ENCODE results near the gene IHH.

IHH gene

DNA sequence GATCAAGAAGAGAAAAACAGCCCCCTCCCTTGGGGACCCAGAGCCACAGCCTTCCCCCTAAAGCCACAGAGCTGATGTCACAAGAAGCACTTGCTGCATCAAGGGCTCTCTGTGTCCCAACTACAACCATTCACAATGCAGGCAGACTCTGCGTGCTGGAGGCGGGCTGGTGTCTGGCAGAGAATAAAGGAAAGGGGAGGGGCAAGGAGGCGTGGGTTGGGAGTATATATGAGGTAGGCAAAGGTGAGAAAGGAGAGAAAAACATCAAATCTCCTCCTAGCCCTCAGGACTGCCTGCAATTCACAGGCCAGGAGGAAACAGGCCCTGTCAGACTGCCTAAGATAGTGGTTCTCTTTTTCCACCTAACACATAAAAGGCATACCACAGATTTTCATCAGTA, 48.8 kb upstream of the IHH start:
- TF ChIP-seq ZNF837 (tag by site-specific recombination; IDR thresholded peaks at IDR 0.05) (no peak), ZNF544 (tag by site-specific recombination; IDR thresholded peaks at IDR 0.05) (no peak), ZNF747 (tag by site-specific recombination; IDR thresholded peaks at IDR 0.05) (no peak), ZNF830 (tag by site-specific recombination; IDR thresholded peaks at IDR 0.05; ENCODE audit: low read depth) (no peak), ZBTB21 (tag by site-specific recombination; IDR thresholded peaks at IDR 0.05) (no peak), ZNF707 (tag by site-specific recombination; IDR thresholded peaks at IDR 0.05) (no peak), SP7 (tag by site-specific recombination; IDR thresholded peaks at IDR 0.05) (no peak), ZNF510 (tag by site-specific recombination; IDR thresholded peaks at IDR 0.05; ENCODE audit: insufficient replicate concordance) (no peak), GLI2 (tag by site-specific recombination; IDR thresholded peaks at IDR 0.05; ENCODE audit: borderline replicate concordance, low read depth) (no peak), ZBTB44 (tag by site-specific recombination; IDR thresholded peaks at IDR 0.05) (no peak), EGR2 (tag by site-specific recombination; IDR thresholded peaks at IDR 0.05; ENCODE audit: low read depth) (0 out of 2 replicates have a peak, but pooled peaks have one; percentile 18), ZFHX2 (tag by site-specific recombination; conservative IDR thresholded peaks at IDR 0.05) (peak; percentile 29), ZSCAN18 (tag by site-specific recombination; IDR thresholded peaks at IDR 0.05) (no peak), PRDM1 (tag by site-specific recombination; IDR thresholded peaks at IDR 0.05) (no peak)
- TF ChIP-seq, protein P1, sequence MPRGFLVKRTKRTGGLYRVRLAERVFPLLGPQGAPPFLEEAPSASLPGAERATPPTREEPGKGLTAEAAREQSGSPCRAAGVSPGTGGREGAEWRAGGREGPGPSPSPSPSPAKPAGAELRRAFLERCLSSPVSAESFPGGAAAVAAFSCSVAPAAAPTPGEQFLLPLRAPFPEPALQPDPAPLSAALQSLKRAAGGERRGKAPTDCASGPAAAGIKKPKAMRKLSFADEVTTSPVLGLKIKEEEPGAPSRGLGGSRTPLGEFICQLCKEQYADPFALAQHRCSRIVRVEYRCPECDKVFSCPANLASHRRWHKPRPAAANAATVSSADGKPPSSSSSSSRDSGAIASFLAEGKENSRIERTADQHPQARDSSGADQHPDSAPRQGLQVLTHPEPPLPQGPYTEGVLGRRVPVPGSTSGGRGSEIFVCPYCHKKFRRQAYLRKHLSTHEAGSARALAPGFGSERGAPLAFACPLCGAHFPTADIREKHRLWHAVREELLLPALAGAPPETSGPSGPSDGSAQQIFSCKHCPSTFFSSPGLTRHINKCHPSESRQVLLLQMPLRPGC (tag by site-specific recombination; IDR thresholded peaks at IDR 0.05), result no peak
- TF ChIP-seq, protein P2, sequence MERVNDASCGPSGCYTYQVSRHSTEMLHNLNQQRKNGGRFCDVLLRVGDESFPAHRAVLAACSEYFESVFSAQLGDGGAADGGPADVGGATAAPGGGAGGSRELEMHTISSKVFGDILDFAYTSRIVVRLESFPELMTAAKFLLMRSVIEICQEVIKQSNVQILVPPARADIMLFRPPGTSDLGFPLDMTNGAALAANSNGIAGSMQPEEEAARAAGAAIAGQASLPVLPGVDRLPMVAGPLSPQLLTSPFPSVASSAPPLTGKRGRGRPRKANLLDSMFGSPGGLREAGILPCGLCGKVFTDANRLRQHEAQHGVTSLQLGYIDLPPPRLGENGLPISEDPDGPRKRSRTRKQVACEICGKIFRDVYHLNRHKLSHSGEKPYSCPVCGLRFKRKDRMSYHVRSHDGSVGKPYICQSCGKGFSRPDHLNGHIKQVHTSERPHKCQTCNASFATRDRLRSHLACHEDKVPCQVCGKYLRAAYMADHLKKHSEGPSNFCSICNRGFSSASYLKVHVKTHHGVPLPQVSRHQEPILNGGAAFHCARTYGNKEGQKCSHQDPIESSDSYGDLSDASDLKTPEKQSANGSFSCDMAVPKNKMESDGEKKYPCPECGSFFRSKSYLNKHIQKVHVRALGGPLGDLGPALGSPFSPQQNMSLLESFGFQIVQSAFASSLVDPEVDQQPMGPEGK (tag by site-specific recombination; IDR thresholded peaks at IDR 0.05), result no peak
- POLR2A ChIA-PET, result no interaction called here
- Histone ChIP-seq H3K36me3 (ENCODE audit: control insufficient read depth in 2 of 2, insufficient read depth in 1 of 2, low read length in 2 of 2) (no peaks in the 10 kb centered on the region), H3K9me3 (ENCODE audit: control insufficient read depth, insufficient read depth, low read depth, low read length) (no peaks in the 10 kb centered on the region), H3K4me3 (ENCODE audit: low read depth, low read length) (no peak overlapping the region), H3K27ac (ENCODE audit: extremely low read depth, low read depth, low read length) (no peak overlapping the region), H3K4me1 (ENCODE audit: control insufficient read depth, insufficient read depth, low read length) (no peaks in the 10 kb centered on the region)
- CTCF ChIA-PET, result interaction anchor here (0.9 to 2.4 kb wide), 3 partner anchors 10 to 51 kb away, joined by 3 to 13 read pairs (median 4); no protein-coding TSS in a partner anchor

DNA sequence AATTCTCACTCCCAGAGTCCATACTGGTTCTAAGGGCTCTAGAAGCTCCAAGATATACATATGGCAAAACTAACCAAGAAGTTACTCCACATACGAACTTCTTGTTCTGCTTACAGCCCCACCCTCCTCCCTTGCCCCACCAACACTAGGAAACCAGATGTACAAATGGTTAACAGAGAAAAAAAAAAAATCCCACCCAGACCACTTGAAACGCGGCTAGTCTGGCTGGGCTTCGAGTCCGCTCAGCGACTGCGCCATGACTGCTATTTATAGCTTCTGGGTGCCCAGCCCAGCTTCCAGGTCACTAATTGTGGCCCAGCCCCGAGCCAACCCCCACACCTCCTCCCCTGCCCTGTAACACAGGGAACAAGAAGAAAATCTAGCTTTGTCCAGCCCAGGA, 47.0 kb upstream of the IHH start:
- H3K4me1 ChIP-seq (ENCODE audit: control insufficient read depth, insufficient read depth, low read length), result no peaks in the 10 kb centered on the region
- no peak overlapping the region for H3K27ac ChIP-seq (ENCODE audit: extremely low read depth, low read depth, low read length)
- TF ChIP-seq ZNF843 (tag by site-specific recombination; IDR thresholded peaks at IDR 0.05), result no peak
- no peak for TF ChIP-seq ZNF211 (tag by site-specific recombination; IDR thresholded peaks at IDR 0.05; ENCODE audit: low read depth)
- TF ChIP-seq ZNF48 (tag by site-specific recombination; IDR thresholded peaks at IDR 0.05), result no peak
- no peak for TF ChIP-seq ZNF133 (tag by site-specific recombination; IDR thresholded peaks at IDR 0.05)
- no peak for TF ChIP-seq ZNF311 (tag by site-specific recombination; IDR thresholded peaks at IDR 0.05; ENCODE audit: borderline replicate concordance)
- TF ChIP-seq ZNF121 (tag by site-specific recombination; IDR thresholded peaks at IDR 0.05), result no peak
- TF ChIP-seq KLF17 (tag by site-specific recombination; IDR thresholded peaks at IDR 0.05), result no peak
- no peak for TF ChIP-seq ZNF654 (tag by site-specific recombination; IDR thresholded peaks at IDR 0.05; ENCODE audit: low read depth)
- TF ChIP-seq ZNF398 (tag by site-specific recombination; IDR thresholded peaks at IDR 0.05), result no peak
- ChIA-PET CTCF (interaction anchor here (0.6 to 2.0 kb wide), 7 partner anchors 11 to 128 kb away, joined by 3 to 8 read pairs (median 3); no protein-coding TSS in a partner anchor), POLR2A (no interaction called here)
- H3K4me3 ChIP-seq (ENCODE audit: low read depth, low read length), result no peak overlapping the region
- H3K9me3 ChIP-seq (ENCODE audit: control insufficient read depth, insufficient read depth, low read depth, low read length), result no peaks in the 10 kb centered on the region
- no peaks in the 10 kb centered on the region for H3K36me3 ChIP-seq (ENCODE audit: control insufficient read depth in 2 of 2, insufficient read depth in 1 of 2, low read length in 2 of 2)
